Suprapubic skin (tissue), 4 donors: ENCODE data around the gene MED15.

ENCODE experiments used
- EP300 ChIP-seq: sonication (generic); formaldehyde crosslinking; IDR thresholded peaks from one replicate; pipeline ENCODE4 v1.6.1; 2017; ENCODE audit warnings: antibody characterized with exemption
- POLR2A ChIP-seq, 2 donors: fragments of 450-650 bp; IDR thresholded peaks; one replicate each; pipeline ENCODE4 v1.6.1; 2017; ENCODE audit warnings: antibody characterized with exemption in 2 of 2, mild to moderate bottlenecking in 2 of 2, moderate library complexity in 2 of 2
- POLR2AphosphoS5 ChIP-seq, 3 donors: sonication (generic); formaldehyde crosslinking; IDR thresholded peaks; one replicate each; pipeline ENCODE4 v1.6.1; 2017; ENCODE audit warnings: antibody characterized with exemption in 3 of 3
- TF ChIP-seq, protein P1 (sequence below), 2 donors: fragments of 200-600 bp in 1 of 2; fragments of 450-650 bp in 1 of 2; sonication (generic) in 1 of 2; IDR thresholded peaks; one replicate each; pipeline ENCODE4 v1.5.1; 2016 to 2019; ENCODE audit warnings: antibody characterized with exemption in 2 of 2, mild to moderate bottlenecking in 1 of 2, moderate library complexity in 1 of 2

- TF ChIP-seq, protein P1, sequence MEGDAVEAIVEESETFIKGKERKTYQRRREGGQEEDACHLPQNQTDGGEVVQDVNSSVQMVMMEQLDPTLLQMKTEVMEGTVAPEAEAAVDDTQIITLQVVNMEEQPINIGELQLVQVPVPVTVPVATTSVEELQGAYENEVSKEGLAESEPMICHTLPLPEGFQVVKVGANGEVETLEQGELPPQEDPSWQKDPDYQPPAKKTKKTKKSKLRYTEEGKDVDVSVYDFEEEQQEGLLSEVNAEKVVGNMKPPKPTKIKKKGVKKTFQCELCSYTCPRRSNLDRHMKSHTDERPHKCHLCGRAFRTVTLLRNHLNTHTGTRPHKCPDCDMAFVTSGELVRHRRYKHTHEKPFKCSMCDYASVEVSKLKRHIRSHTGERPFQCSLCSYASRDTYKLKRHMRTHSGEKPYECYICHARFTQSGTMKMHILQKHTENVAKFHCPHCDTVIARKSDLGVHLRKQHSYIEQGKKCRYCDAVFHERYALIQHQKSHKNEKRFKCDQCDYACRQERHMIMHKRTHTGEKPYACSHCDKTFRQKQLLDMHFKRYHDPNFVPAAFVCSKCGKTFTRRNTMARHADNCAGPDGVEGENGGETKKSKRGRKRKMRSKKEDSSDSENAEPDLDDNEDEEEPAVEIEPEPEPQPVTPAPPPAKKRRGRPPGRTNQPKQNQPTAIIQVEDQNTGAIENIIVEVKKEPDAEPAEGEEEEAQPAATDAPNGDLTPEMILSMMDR (IDR thresholded peaks at IDR 0.05): no peak
- no peak for TF ChIP-seq POLR2A (IDR thresholded peaks at IDR 0.05)
- TF ChIP-seq POLR2AphosphoS5 (IDR thresholded peaks at IDR 0.05): no peak
- no peak for TF ChIP-seq EP300
Measured at GRCh38 chr22:20578192-20578591, 70.8 kb downstream of the MED15 start.
